SK-N-SH treated with all-trans-retinoic acid at 6 μM for 48 hours (cell line): ENCODE data around the gene TFPI.
A peak's percentile ranks its signal among the peaks of the same experiment; 100 is the strongest.

Experiments used
- ATAC-seq: fragments of 200-7000 bp; cut with Tn5 transposase; 3 replicates; pipeline ENCODE4 v1.9.1; 2020; ENCODE audit warnings: mild to moderate bottlenecking, moderate library complexity
- ARNTL ChIP-seq: fragments of 450-650 bp; formaldehyde crosslinking; IDR thresholded peaks from 2 replicates; pipeline ENCODE4 v1.5.0; 2020; ENCODE audit warnings: low read depth, mild to moderate bottlenecking, moderate library complexity, borderline replicate concordance
- BACH2 ChIP-seq: fragments of 250-450 bp; sonication (Bioruptor Pico); IDR thresholded peaks from 2 replicates; pipeline ENCODE4 v1.9.0; 2021; ENCODE audit warnings: mild to moderate bottlenecking, borderline replicate concordance
- CREB5 ChIP-seq: fragments of 250-450 bp; sonication (Bioruptor Pico); IDR thresholded peaks from 2 replicates; pipeline ENCODE4 v1.5.1; 2020; ENCODE audit warnings: low read depth, mild to moderate bottlenecking, moderate library complexity
- CSRNP3 ChIP-seq: fragments of 250-450 bp; sonication (Bioruptor Pico); IDR thresholded peaks from 2 replicates; pipeline ENCODE4 v1.5.1; 2021; ENCODE audit warnings: mild to moderate bottlenecking, moderate library complexity
- GLIS3 ChIP-seq: fragments of 250-450 bp; sonication (Bioruptor Pico); IDR thresholded peaks from 2 replicates; pipeline ENCODE4 v1.5.0; 2020; ENCODE audit warnings: mild to moderate bottlenecking, moderate library complexity
- ISL1 ChIP-seq: fragments of 250-450 bp; sonication (Bioruptor Pico); IDR thresholded peaks from 2 replicates; pipeline ENCODE4 v2.1.2; 2022; ENCODE audit warnings: mild to moderate bottlenecking, moderate library complexity
- PATZ1 ChIP-seq: fragments of 250-450 bp; sonication (Bioruptor Pico); IDR thresholded peaks from 2 replicates; pipeline ENCODE4 v1.8.0; 2020; ENCODE audit warnings: mild to moderate bottlenecking, moderate library complexity, borderline replicate concordance
- POU6F1 ChIP-seq: fragments of 250-450 bp; sonication (Bioruptor Pico); IDR thresholded peaks from 2 replicates; pipeline ENCODE4 v1.8.0; 2021; ENCODE audit warnings: low read depth, mild to moderate bottlenecking, moderate library complexity, borderline replicate concordance
- RARB ChIP-seq: fragments of 250-450 bp; sonication (Bioruptor Pico); IDR thresholded peaks from 2 replicates; pipeline ENCODE4 v1.8.0; 2021; ENCODE audit warnings: mild to moderate bottlenecking, moderate library complexity
- SNAI2 ChIP-seq: fragments of 250-450 bp; sonication (Bioruptor Pico); IDR thresholded peaks from 2 replicates; pipeline ENCODE4 v1.5.0; 2020; ENCODE audit warnings: mild to moderate bottlenecking, moderate library complexity
- TCF4 ChIP-seq: fragments of 250-450 bp; sonication (Bioruptor Pico); IDR thresholded peaks from 2 replicates; pipeline ENCODE4 v1.8.0; 2021; ENCODE audit warnings: mild to moderate bottlenecking, moderate library complexity, borderline replicate concordance
- ZC3H10 ChIP-seq: fragments of 250-450 bp; sonication (Bioruptor Pico); IDR thresholded peaks from 2 replicates; pipeline ENCODE4 v1.5.1; 2021; ENCODE audit warnings: mild to moderate bottlenecking, moderate library complexity
- ZFP30 ChIP-seq: fragments of 450-650 bp; formaldehyde crosslinking; IDR thresholded peaks from 2 replicates; pipeline ENCODE4 v1.5.0; 2022; ENCODE audit warnings: mild to moderate bottlenecking, moderate library complexity
- ZNF565 ChIP-seq: fragments of 450-650 bp; formaldehyde crosslinking; conservative IDR thresholded peaks from 2 replicates; pipeline ENCODE4 v1.5.0; 2020; ENCODE audit warnings: low read depth, mild to moderate bottlenecking, moderate library complexity
- ZNF70 ChIP-seq: fragments of 450-650 bp; formaldehyde crosslinking; IDR thresholded peaks from 2 replicates; pipeline ENCODE4 v1.5.0; 2020; ENCODE audit warnings: mild to moderate bottlenecking, moderate library complexity
- ZNF8 ChIP-seq: fragments of 450-650 bp; formaldehyde crosslinking; IDR thresholded peaks from 2 replicates; pipeline ENCODE4 v1.5.0; 2020; ENCODE audit warnings: mild to moderate bottlenecking, moderate library complexity

Gene TFPI

GRCh38 chr2:187431911-187432310 lies 122.3 kb downstream of the TFPI start:
- TF ChIP-seq CREB5 (no peak), POU6F1 (CRISPR knock-in tag) (no peak), RARB (CRISPR knock-in tag) (no peak)
- ATAC-seq: no peak

GRCh38 chr2:187429989-187430388 lies 124.2 kb downstream of the TFPI start:
- TF ChIP-seq ARNTL (CRISPR knock-in tag): no peak
- no peak for TF ChIP-seq BACH2
- no peak for TF ChIP-seq ZNF8
- peak; percentile 62; the same call in 1 of the 2 replicates for TF ChIP-seq ZC3H10
- ATAC-seq: peak; percentile 80

GRCh38 chr2:187424146-187424545 lies 130.1 kb downstream of the TFPI start:
- no peak for TF ChIP-seq POU6F1 (CRISPR knock-in tag)
- TF ChIP-seq ZC3H10: no peak
- no peak for ATAC-seq

- no peak for TF ChIP-seq TCF4 (CRISPR knock-in tag)
- no peak for TF ChIP-seq ZC3H10
- no peak for ATAC-seq
These were observed 132.0 kb downstream of the TFPI start for GRCh38 chr2:187422282-187422681.

- TF ChIP-seq CSRNP3 (CRISPR knock-in tag) (no peak), PATZ1 (CRISPR knock-in tag) (no peak), CREB5 (no peak), GLIS3 (CRISPR knock-in tag) (no peak), TCF4 (CRISPR knock-in tag) (no peak), ZFP30 (CRISPR knock-in tag) (no peak), ZC3H10 (no peak), ZNF70 (CRISPR knock-in tag) (no peak), BACH2 (no peak), ISL1 (CRISPR knock-in tag) (no peak), ZNF565 (CRISPR knock-in tag) (no peak), SNAI2 (CRISPR knock-in tag) (no peak)
- ATAC-seq: no peak
These were observed 132.7 kb downstream of the TFPI start for GRCh38 chr2:187421519-187421918.

- TF ChIP-seq TCF4 (CRISPR knock-in tag) (no peak), ZNF70 (CRISPR knock-in tag) (no peak), RARB (CRISPR knock-in tag) (no peak), ZC3H10 (no peak)
- ATAC-seq: no peak
These were observed 134.4 kb downstream of the TFPI start for GRCh38 chr2:187419808-187420207.
